ENCODE results near the gene LMBR1L.
"Not testable (repeated sequence)": the region's sequence is repeated elsewhere in the genome, so short reads cannot be mapped to it uniquely, and the experiment has no call there.

LMBR1L gene, protein sequence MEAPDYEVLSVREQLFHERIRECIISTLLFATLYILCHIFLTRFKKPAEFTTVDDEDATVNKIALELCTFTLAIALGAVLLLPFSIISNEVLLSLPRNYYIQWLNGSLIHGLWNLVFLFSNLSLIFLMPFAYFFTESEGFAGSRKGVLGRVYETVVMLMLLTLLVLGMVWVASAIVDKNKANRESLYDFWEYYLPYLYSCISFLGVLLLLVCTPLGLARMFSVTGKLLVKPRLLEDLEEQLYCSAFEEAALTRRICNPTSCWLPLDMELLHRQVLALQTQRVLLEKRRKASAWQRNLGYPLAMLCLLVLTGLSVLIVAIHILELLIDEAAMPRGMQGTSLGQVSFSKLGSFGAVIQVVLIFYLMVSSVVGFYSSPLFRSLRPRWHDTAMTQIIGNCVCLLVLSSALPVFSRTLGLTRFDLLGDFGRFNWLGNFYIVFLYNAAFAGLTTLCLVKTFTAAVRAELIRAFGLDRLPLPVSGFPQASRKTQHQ
- total RNA-seq: 13.0 to 52.5 (median 25.7) reads per million in 18 experiments

DNA sequence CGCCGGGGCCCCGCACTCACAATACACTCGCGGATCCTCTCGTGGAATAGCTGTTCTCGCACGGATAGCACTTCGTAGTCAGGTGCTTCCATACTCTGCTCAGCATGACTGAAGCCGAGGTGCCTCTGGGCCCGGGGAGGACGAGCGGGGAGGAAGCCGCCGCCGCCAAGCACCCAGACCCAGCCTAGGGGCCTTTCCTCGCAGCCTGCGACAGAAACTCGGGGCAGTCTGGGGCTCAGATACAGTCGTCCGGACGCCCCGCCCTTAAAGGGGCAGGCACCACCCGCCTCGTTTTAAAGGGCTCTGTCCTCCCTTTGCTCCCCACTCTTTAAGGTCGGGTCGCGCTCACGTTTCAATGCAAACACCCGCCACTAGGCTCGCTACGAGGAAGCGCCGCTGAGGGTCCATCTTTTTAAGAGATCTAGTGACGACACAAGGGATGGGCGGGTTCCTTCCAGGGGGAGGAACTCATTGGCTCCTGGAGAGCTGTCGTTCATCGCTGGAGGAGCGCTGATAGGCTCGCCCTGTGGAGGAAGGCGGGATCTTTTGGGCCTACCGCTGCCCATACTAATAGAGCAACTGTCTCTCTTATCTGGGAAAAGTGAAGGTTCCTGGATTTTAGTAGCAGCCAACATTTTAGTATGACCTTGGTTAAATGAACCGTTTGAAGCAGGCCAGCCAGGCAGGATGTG, at the start of gene LMBR1L:
Gene LMBR1L, minus strand, starts transcription at position 384 of the 692 bp plus-strand sequence. Its CDS starts 292 bp downstream, at position 92.
- DNase-seq: peak; percentile 99 to 100

DNA sequence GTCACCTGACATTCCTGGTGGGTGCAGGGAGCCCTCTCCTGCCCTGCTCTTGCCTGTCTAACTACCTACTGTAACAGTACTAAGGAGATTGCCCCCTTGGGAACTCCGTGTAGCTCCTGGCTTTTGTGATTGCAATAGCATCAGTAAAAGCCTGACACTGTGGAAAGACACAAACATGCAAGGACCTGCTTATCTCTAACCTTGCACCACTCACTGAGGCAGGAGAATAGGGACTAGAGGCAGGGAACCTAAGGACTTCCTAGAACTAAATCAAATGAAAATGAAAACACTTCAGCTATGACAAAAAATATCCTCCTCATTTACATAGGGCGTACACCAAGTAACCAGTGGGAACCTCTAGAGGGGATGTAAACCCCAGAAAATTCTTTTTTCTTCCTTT, 49.8 kb upstream of the LMBR1L start:
- DNase-seq: no peak

DNA sequence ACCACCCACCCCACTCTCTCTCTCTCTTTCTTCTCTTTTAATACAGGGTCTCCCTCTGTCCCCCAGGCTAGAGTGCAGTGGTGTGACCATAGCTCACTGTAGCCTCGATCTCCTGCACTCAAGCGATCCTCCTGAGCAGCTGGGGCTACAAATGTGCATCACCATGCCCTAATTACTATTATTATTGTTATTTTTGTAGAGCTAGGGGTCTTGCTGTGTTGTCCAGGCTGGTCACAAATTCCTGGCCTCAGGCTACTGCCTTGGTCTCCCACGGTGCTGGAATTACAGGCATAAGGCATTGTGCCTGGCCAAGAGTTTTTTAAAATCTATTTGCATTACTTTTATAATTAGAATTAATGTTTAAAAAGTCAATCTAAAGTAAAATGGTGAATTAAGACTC, 43.6 kb upstream of the LMBR1L start:
- no peak for DNase-seq

DNA sequence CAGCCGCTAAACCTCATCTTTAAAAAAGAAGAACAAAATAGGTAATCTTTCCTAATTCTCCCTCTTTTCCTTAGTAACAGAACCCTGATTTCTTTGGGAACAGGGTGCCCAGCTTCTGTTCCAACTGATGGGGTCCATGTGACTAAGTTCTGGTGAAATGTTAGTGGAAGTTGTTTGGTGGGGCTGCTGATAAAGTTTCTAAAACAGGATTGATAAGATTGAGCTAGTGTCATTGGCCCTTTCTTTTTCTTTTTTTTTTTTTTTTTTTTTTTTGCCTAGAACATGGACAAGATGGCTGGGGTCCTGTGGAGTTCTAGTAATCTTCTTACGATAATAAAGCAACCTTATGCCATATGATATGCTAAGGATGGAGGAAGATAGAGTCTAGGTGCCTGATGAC, 36.7 kb upstream of the LMBR1L start:
- DNase-seq: no peak

DNA sequence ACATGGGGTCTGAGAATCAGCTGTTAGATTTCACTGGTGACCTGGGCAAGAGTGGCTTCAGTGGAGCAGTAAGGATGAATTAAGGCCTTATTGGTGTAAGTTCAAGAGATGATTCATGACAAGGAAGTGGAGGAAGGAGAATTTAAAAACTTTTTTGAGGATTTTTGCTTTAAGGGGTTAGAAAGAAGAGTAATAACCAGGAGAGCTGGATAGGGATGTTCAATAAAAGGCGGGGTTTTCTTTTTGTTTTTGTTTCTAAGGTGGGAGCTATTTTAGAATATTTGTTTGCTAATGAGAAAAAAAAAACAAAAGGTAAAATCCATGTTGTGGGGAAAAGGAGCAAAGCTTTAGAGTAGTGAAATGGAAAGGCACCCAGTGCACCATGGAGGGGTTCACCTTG, 35.8 kb upstream of the LMBR1L start:
- DNase-seq: no peak

DNA sequence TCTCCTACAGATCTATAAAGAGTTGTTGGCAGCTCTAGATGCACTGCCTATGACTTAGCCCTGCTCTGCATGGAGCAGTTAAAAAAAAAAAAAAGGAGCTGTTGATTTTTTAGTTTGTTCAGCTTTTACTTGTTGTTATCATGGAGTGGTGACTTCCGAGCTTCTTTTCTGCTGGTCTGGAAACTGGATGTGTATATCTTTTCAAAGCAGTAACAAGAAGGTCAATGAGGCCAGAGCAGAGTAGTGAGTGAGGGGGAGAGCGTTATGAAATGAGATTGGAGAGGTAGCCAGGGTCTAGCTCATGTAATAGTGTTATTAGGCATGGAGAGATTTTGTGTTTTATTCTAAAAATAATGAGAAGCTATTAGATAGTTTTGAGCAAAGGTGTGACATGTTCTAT, 33.7 kb upstream of the LMBR1L start:
- no peak for DNase-seq

DNA sequence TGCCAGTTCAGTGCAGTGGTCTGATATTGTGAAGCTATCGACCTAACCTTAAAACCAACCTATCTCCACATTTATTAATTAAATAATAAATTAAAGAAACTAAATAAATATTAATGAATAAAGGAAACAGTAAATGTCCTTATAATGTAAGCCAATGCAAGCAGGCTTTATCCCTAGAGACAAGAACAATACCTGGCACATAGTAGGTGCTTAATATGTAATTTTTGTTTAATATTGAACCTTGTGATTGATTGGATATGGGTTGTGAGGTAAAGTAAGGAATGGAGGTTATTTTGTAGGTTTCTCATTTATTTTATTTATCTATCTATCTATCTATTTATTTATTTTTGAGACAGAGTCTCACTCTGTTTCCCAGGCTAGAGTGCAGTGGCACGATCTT, 28.4 kb upstream of the LMBR1L start:
- no peak for DNase-seq

DNA sequence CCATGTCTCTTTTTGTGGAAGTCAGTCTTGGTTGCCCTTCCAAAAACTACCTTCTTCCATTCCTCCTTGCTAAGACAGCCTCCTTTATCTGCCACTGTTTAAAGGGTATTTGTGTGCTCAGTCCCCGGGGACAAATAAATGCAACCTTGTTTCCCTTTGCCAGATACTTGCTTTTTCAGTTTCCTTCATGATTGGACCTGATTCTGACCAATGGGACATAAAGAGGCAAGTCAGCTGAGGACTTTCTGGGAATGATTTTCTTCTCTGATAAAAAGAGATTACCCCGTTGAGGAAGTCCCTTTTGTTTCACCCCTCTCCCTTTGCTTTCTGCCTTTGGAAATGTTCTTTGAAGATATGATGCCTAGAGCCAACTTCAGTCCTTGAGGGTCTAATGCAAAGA, 27.9 kb upstream of the LMBR1L start:
- no peak for DNase-seq

DNA sequence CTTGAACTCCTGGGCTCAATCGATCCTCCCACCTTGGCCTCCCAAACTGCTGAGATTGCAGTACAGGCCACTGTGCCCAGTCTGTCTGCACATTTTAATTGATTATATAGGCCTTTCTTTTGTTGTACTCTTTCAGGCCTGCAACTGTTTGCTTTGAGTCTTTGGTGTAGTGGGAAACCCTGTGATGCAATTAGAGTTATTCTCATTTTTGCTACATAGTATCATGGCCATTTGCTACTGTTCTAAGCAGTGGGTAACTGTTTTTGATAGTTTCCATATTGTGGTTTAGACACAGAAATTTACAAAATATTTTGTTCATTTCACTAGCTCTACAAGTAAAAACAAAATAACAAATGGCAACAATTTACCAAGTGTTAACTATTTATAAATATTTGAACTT, 26.8 kb upstream of the LMBR1L start:
- no peak for DNase-seq

DNA sequence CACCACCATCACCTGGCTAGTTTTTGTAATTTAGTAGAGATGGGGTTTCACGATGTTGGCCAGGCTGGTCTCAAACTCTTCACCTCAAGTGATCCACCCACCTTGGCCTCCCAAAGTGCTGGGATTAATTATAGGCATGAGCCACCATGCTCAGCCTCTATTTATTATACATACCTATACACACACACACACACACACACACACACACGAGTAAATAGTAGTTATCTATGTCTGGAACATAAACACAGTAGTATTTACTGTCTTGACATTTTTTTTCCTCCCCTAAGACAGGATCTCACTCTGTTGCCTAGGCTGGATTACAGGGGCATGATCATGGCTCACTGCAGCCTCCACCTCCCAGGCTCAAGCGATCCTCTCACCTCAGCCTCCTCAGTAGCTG, 26.4 kb upstream of the LMBR1L start:
- DNase-seq: not testable (repeated sequence)

DNA sequence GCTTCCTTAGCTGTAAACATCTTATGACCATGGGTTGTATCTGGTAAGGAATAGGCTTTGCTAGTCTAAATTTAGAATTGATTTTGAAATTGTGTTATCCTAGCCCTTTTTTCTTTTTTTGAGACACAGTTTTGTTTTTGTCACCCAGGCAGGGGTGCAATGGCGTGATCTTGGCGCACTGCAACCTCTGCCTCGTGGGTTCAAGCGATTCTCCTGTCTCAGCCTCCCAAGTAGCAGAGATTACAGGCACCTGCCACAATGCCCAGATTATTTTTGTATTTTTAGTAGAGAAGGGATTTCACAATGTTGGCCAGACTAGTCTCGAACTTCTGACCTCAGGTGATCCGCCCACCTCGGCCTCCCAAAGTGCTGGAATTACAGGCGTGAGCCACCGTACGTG, 22.9 kb upstream of the LMBR1L start:
- peak in 1 of 2 donors; percentile 19 for DNase-seq

DNA sequence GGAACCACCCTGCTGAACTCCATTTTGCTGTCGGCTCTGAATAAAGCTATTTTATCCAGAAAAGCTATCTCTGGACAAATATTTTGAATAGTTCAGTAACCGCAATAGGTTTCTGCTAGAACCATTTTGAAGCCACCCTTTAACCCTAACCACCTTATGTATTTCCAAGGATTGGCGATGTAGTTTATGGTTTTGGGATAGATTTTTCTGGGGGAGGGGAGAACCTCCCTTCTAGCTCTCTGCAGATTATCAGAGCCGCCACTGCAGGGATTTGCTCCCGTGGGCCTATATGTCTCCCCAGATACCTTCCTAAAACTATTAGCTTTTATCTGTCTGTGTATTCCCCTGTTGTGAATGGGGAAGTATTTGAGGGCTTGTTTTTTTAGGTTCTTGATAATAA, 22.4 kb upstream of the LMBR1L start:
- DNase-seq: no peak

DNA sequence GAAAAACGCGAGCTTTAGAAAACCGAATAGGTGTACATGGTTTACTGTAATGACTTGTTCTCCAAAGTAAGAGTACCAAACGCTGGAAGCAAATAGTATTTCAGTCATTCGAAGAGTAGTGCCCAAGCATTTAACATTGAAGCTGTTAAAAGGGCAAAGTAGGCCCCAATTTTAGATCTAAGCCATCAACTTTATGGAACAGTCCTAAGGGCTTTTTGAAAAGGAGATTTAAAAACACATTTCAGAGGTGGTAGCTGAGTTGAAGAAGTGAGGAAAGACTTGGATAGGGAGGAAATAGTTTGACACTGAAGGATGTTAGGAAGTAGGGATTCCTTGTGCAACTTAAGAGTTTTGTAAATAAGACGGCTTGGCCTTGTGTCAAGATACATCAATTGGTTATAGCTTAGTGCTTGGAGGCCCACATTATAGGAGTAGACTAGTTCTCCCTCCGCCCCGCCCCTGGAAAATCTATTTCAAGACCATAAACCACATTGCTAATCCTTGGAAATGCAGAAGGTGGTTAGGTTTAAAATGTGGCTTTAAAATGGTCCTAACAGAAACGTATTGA, 21.3 kb upstream of the LMBR1L start:
- DNase-seq: peak; percentile 15 to 46

DNA sequence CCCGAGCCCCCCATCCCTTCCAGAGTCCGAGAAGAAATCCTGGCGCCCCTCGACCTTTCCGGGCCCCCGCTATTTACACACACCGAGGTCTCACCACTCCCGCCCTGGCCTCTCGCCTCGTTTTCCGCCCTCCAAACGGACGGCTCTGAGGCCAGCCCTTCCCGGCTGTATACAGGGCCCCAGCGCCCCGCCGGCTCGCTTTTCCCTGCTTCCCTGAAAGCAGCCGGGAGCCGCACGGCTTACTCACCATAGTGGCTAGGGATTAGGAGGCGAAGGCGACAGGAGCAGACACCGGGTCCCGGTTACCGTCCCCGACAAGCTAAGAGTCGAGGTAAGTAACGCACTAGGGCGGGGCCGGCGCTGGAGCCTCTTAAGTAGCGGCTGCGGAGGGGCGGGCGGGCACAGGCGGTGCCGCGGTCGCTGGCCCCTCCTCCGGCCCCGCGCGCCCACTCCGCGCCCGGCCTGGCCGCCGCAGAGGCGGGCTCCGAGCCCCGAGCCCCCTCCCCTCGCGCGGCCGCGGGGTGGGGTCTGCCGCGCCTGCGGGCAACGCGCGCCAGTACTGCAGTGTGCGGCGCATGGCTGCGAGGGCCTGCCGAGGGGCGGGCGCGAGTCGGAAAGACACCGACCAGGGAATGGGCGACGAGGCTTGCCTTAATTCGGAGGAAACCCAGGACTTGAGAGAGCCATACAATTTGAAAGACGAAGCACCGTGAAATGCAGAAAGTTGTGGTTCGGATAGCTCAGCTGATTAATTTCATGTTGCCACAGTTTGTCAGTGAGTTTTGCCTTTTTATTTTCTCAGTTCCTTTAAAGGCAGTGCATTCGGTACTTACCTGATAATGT, 20.6 kb upstream of the LMBR1L start, which contains the start of gene TUBA1B:
Gene TUBA1B, minus strand, starts transcription at position 345 of the 843 bp plus-strand sequence. Its CDS starts 95 bp downstream, at position 250.
- DNase-seq: peak; percentile 89 to 94

DNA sequence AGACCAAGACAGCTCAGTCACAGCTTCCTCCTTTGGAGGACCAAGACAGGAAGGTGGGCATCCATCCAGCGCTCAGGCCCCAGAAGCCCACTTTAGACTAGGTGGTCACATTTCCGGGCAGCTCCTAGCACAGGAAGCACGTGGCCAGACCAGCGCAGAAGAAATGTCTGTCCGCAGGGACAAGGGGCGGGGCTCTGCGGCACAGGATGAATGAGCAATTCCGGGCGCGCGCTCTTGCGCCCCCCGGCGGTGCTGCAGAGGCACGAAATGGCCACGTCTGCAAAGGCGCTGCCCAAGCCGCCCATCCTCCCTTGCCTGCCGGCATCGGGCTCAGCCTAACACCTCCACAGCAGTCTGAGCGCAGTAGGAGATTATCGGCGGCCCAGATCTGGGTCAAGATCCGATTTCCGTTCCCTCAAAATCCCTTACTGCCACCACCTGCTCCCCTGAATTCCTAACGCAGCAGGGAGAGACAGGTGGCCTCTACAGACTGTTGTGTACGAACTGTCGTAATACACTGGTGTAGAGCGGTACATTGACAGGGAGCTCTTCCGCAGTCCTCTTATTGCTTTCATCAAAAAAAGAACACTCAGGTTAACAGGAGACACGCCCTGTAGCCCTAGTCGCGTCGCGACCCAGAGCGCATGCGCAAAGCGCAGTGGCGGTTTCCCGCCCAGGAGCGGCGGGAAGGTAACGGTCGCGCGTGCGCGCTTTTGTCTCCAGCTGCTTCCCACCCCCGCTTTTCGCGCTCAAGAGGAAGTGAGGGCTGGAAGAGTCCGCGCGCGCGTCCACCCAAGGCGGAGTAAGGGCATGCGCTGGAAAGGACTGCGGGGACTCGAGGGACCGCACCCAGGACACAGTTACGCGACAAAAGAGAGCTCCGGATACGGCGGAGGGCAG, 19.8 kb upstream of the LMBR1L start:
- DNase-seq: peak; percentile 97 to 98

DNA sequence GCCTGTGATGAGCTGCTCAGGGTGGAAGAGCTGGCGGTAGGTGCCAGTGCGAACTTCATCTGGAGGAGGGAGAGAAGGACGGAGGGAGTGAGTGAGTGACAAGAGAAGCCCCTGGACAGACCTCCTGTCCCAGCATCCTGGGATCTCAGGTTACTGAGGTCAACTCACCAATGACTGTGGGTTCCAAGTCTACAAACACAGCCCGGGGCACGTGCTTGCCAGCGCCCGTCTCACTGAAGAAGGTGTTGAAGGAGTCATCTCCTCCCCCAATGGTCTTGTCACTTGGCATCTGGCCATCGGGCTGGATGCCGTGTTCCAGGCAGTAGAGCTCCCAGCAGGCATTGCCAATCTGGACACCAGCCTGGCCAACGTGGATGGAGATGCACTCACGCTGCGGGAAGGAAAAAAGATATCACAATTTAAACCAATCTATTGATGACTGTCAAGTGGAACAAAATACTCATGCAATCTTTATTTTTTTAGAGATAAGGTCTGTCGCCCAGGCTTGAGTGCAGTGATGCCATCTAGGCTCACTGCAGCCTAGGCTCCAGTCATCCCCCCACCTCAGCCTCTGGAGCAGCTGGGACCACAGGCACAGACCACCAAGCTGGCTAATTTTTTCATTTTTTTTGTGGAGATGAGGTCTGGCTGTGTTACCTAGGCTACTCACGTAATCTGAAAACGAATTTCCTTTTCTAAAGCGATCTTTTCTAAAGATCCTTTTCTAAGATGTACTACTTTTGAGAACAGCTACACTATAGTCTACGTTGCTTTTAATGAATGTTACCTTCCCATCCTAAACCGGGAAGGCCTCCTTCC, 18.9 kb upstream of the LMBR1L start:
- no peak for DNase-seq

DNA sequence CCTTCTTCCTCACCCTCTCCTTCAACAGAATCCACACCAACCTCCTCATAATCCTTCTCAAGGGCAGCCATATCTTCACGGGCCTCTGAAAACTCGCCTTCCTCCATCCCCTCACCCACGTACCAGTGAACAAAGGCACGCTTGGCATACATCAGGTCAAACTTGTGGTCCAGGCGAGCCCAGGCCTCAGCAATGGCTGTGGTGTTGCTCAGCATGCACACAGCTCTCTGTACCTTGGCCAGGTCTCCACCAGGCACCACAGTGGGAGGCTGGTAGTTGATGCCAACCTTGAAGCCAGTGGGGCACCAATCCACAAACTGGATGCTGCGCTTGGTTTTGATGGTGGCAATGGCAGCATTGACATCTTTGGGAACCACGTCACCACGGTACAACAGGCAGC, 17.3 kb upstream of the LMBR1L start:
- not testable (repeated sequence) for DNase-seq

DNA sequence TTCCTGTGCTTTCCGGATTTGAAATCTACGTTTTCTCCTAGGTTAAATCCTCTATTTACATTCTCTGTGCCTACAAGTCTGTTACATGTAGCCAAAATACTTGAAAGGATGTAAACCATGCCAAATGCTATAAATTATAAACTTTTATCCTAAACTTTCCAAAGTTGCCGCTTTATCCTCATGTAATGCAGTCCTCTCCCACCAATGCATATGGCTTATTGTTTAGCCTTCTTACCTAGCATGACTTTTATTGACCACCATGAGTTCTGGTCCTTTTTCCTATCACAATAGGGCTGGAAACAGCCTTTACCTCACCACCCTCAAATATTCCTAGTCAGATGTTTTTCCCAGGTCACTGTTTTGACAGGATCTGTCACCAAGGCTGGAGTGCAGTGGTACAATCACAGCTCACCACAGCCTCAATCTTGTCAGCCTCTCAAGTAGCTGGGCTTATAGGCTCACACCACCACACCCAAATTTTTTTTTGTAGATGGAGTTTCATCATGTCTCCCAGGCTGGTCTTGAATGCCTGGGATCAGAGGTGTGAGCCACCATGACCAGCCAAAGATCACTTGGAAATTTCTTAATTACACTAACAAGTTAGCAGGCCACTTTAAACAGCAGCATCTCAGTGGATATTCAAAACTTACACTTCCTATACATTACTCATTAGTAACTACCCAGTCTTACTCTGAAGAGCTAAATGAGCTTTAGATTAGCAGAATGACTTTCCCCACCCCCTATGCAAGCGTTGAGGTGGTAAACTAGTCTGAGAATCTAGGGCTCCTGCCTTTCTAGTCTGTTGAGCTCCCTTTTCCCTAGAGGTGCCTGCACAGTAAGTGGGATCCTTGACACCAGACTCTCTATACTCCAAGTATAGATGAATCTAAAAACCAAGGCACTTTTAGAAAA, 16.5 kb upstream of the LMBR1L start:
- DNase-seq: no peak

DNA sequence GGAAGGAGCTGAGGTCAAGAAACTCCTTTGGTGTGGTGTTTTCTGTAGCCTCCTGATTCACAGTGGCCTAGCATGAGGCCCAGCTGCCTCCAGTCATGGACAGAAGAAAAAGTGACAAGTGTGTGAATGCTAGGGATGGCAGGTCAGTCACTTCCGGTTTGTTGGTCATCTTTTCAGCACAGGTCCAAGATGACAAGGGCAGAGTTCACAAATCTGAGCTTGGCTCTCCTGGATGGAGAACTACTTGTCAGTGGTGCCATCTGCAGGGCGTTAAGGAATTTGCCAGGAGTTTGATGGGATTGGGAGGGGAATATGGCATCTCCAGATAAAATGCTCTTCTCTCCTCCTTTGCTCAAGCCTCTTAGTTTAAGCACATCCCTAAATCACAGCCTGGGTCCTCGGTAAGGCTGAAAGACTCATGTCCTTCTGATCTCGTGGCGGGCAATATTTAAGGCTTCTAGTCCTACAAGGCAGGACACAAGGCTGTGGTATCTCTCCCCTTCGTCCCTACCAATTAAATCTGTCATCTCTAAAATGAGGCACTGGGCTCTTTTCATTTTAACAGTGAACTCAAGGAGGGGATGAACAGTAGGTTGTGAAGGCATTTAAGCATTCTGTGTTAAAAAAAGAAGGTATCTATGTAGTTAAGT, 10.5 kb upstream of the LMBR1L start:
- DNase-seq: peak; percentile 61 to 70
